Prostate gland (tissue), 2 donors: ENCODE results near the gene MPZL2.

ENCODE experiments used
- POLR2A ChIP-seq: fragments of 450-650 bp; IDR thresholded peaks from one replicate; pipeline ENCODE4 v1.6.1; 2016; ENCODE audit warnings: antibody characterized with exemption, mild to moderate bottlenecking
- POLR2AphosphoS5 ChIP-seq: sonication (generic); formaldehyde crosslinking; IDR thresholded peaks from one replicate; pipeline ENCODE4 v1.6.1; 2017; ENCODE audit warnings: antibody characterized with exemption
- TF ChIP-seq, protein P1 (sequence below), 4 experiments: fragments of 200-600 bp in 2 of 4; fragments of 450-650 bp in 2 of 4; sonication (generic) in 2 of 4; IDR thresholded peaks; 1 replicate in 3 of 4; 2 replicates in 1 of 4; pipeline ENCODE4 v1.5.1; 2016 to 2019; ENCODE audit warnings: antibody characterized with exemption in 4 of 4, mild to moderate bottlenecking in 2 of 4, moderate library complexity in 2 of 4

DNA sequence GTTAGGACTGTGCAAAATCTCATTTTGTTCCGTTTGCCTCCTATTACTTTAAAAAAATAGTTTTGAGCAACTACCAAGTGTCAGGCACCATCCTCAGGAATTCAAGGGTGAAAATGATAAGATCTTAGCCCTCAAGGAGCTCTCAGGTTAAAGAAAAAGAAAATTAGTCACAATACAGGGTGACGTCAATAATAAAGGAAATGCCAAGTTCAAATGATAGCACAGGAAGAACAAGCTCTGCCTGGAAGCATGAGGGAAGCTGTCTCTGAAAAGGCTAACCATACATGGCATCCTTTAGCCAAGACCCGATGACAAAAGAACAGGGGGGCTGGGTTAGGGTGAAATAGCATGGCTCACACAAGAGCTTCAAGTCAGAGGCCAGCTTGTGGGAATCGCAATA is 11.1 kb upstream of the MPZL2 start:
- TF ChIP-seq, protein P1, sequence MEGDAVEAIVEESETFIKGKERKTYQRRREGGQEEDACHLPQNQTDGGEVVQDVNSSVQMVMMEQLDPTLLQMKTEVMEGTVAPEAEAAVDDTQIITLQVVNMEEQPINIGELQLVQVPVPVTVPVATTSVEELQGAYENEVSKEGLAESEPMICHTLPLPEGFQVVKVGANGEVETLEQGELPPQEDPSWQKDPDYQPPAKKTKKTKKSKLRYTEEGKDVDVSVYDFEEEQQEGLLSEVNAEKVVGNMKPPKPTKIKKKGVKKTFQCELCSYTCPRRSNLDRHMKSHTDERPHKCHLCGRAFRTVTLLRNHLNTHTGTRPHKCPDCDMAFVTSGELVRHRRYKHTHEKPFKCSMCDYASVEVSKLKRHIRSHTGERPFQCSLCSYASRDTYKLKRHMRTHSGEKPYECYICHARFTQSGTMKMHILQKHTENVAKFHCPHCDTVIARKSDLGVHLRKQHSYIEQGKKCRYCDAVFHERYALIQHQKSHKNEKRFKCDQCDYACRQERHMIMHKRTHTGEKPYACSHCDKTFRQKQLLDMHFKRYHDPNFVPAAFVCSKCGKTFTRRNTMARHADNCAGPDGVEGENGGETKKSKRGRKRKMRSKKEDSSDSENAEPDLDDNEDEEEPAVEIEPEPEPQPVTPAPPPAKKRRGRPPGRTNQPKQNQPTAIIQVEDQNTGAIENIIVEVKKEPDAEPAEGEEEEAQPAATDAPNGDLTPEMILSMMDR (IDR thresholded peaks at IDR 0.05) = no peak
- peak; percentile 30 for TF ChIP-seq POLR2A
- TF ChIP-seq POLR2AphosphoS5 = peak; percentile 81
